A673 (cell line): ENCODE measurements around the gene SLC20A1. TPM values are rescaled to one million over a fixed set of nuclear protein-coding genes. Genes with fewer than 3 reads are reported as not detected.

Experiments used
- BruUV-seq: library from RNA; stranded (reverse); fragments of 400-500 nt; replicated peaks from 2 replicates; lab custom pipeline; 2021; lab: Mats Ljungman, UMichigan
- CTCF ChIA-PET: fragments of 300-600 bp; sonication (Branson Sonifier 250); formaldehyde crosslinking; loops from one replicate; lab custom pipeline; 2022; ENCODE audit warnings: antibody characterized with exemption; lab: Charles Lee
- POLR2A ChIA-PET: fragments of 300-600 bp; sonication (Branson Sonifier 250); formaldehyde crosslinking; loops from one replicate; lab custom pipeline; 2022; ENCODE audit warnings: antibody characterized with exemption; ENCODE audit not compliant: low non-redundant PET; lab: Charles Lee
- DNase-seq: peaks from one replicate; pipeline ENCODE4 v3.0.0-alpha.2; 2015; ENCODE audit warnings: low spot score
- H3K27ac ChIP-seq: fragments of 200-600 bp; sonication (generic); 2 replicates; pipeline ENCODE4 v1.5.1; 2016; ENCODE audit warnings: mixed run types, low read depth, mild to moderate bottlenecking, mixed read lengths, antibody characterized with exemption, low read length; ENCODE audit not compliant: poor library complexity, severe bottlenecking
- H3K27me3 ChIP-seq: fragments of 200-600 bp; sonication (generic); replicated peaks from 2 replicates; pipeline ENCODE4 v1.6.1; 2017; ENCODE audit warnings: mixed run types, low read depth, mild to moderate bottlenecking, mixed read lengths, antibody characterized with exemption, low read length; ENCODE audit not compliant: insufficient read depth, poor library complexity
- H3K36me3 ChIP-seq: fragments of 200-600 bp; sonication (generic); 2 replicates; pipeline ENCODE4 v1.6.1; 2016; ENCODE audit warnings: mixed run types, mild to moderate bottlenecking, mixed read lengths, antibody characterized with exemption, low read length; ENCODE audit not compliant: insufficient read depth, poor library complexity, severe bottlenecking
- H3K4me1 ChIP-seq: fragments of 200-600 bp; sonication (generic); 2 replicates; pipeline ENCODE4 v1.6.1; 2017; ENCODE audit warnings: mixed run types, mild to moderate bottlenecking, mixed read lengths, antibody characterized with exemption, low read length; ENCODE audit not compliant: insufficient read depth, poor library complexity, severe bottlenecking
- H3K4me3 ChIP-seq: fragments of 200-600 bp; sonication (generic); 2 replicates; pipeline ENCODE4 v1.5.1; 2016; ENCODE audit warnings: low read depth, mixed run types, mild to moderate bottlenecking, mixed read lengths, low read length; ENCODE audit not compliant: poor library complexity, severe bottlenecking
- H3K9me3 ChIP-seq: fragments of 200-600 bp; sonication (generic); 2 replicates; pipeline ENCODE4 v1.6.1; 2016; ENCODE audit warnings: mixed run types, low read depth, mild to moderate bottlenecking, mixed read lengths, antibody characterized with exemption, low read length; ENCODE audit not compliant: poor library complexity, severe bottlenecking
- CTCF ChIP-seq: fragments of 300-800, 200-600 bp; sonication (generic); conservative IDR thresholded peaks from 2 replicates; pipeline ENCODE4 v1.5.1; 2017; ENCODE audit warnings: low read depth, mild to moderate bottlenecking, antibody characterized with exemption, low read length, moderate library complexity, mixed read lengths
- EZH2 ChIP-seq: fragments of 200-600 bp; sonication (generic); IDR thresholded peaks from 2 replicates; pipeline ENCODE4 v1.6.1; 2017; ENCODE audit warnings: borderline replicate concordance, low read depth, mild to moderate bottlenecking, mixed read lengths, antibody characterized with exemption, low read length; ENCODE audit not compliant: poor library complexity, severe bottlenecking
- intact Hi-C: fragments of 100-400 bp; cut with micrococcal nuclease; formaldehyde crosslinking; loops from one replicate; pipeline ENCODE4 v1.10.0; 2022; ENCODE audit not compliant: unreplicated experiment
- total RNA-seq: library from RNA; stranded (reverse); gene quantifications from 2 replicates; pipeline ENCODE4 v1.2.3, GENCODE V29; 2021

SLC20A1 gene
- total RNA-seq, 1 experiment from 2014 or later: 148 TPM

GRCh38 chr2:112644933-112645309 lies 818 bp upstream of the SLC20A1 start:
- POLR2A ChIA-PET: interaction anchor here (0.6 kb wide), 1 partner anchor 17 kb away, joined by 21 read pairs; no protein-coding TSS in a partner anchor
- H3K27ac ChIP-seq: peak overlapping the region; percentile 99
- intact Hi-C loops: no loop called here
- BruUV-seq: no TSS peak
- DNase-seq: no peak
- H3K36me3 ChIP-seq: peaks cover 32% of the 10 kb centered on the region
- CTCF ChIA-PET: interaction anchor here (1.4 kb wide), 1 partner anchor 19 kb away, joined by 4 read pairs; no protein-coding TSS in a partner anchor
- H3K4me1 ChIP-seq: peaks cover 30% of the 10 kb centered on the region
- no peaks in the 10 kb centered on the region for H3K27me3 ChIP-seq
- no peak for TF ChIP-seq CTCF
- no peak for TF ChIP-seq EZH2
- H3K4me3 ChIP-seq: peak overlapping the region; percentile 96
- no peaks in the 10 kb centered on the region for H3K9me3 ChIP-seq

- POLR2A ChIA-PET: no interaction called here
- Histone ChIP-seq H3K36me3 (peaks cover 42% of the 10 kb centered on the region), H3K4me1 (peaks cover 30% of the 10 kb centered on the region), H3K27ac (peak overlapping the region; percentile 99), H3K9me3 (no peaks in the 10 kb centered on the region), H3K4me3 (peak overlapping the region; percentile 96), H3K27me3 (no peaks in the 10 kb centered on the region)
- BruUV-seq: no TSS peak
- CTCF ChIA-PET: interaction anchor here (1.4 kb wide), 1 partner anchor 20 kb away, joined by 4 read pairs; no protein-coding TSS in a partner anchor
- TF ChIP-seq EZH2 (no peak), CTCF (no peak)
- peak; percentile 78 for DNase-seq
- intact Hi-C loops: no loop called here
These were observed 472 bp downstream of the SLC20A1 start for GRCh38 chr2:112646102-112646719.

GRCh38 chr2:112646791-112647689 lies 1.3 kb downstream of the SLC20A1 start:
- Histone ChIP-seq H3K27me3 (no peaks in the 10 kb centered on the region), H3K36me3 (peaks cover 51% of the 10 kb centered on the region), H3K27ac (peak overlapping the region; percentile 99), H3K9me3 (no peaks in the 10 kb centered on the region), H3K4me1 (peaks cover 30% of the 10 kb centered on the region), H3K4me3 (peak overlapping the region; percentile 96)
- TF ChIP-seq EZH2: no peak
- DNase-seq: peak; percentile 43
- CTCF ChIA-PET: no interaction called here
- POLR2A ChIA-PET: no interaction called here
- intact Hi-C loops: no loop called here
- TSS peak; percentile 52 for BruUV-seq
